HepG2 (cell line): ENCODE results near the gene DTNB. TPM values are rescaled to one million over a fixed set of nuclear protein-coding genes. Genes with fewer than 3 reads are reported as not detected.

Experiments used
- ATAC-seq: fragments of 200-7000 bp; cut with Tn5 transposase; 3 replicates; pipeline ENCODE4 v1.9.1; 2020; ENCODE audit warnings: mild to moderate bottlenecking, moderate library complexity
- BruUV-seq: library from RNA; stranded (reverse); fragments of 400-500 nt; replicated peaks from 2 replicates; lab custom pipeline; 2021; lab: Mats Ljungman, UMichigan
- CTCF ChIA-PET: fragments of 300-600 bp; formaldehyde crosslinking; extraction: SDS; loops from one replicate; lab custom pipeline; 2021; ENCODE audit warnings: low total read pairs, inconsistent platforms, low intra/inter-chr PET ratio; lab: Yijun Ruan, JAX
- POLR2A ChIA-PET: fragments of 350-600 bp; sonication (Branson Sonifier 250); formaldehyde crosslinking; loops from one replicate; lab custom pipeline; 2020; ENCODE audit warnings: antibody characterized with exemption, inconsistent platforms; lab: Yijun Ruan, JAX
- DNase-seq: peaks from one replicate; pipeline ENCODE4 v3.0.0-alpha.2; 2015; ENCODE audit warnings: low spot score
- FAIRE-seq: peaks from 3 replicates; lab custom pipeline; 2011; peaks lifted over from hg19 to GRCh38; lab: Jason Lieb, UNC
- H2AFZ ChIP-seq: one replicate; pipeline ENCODE4 v1.6.1; 2011; ENCODE audit warnings: low read length, inconsistent platforms
- H3K27ac ChIP-seq: fragments of 300-600 bp; 3 replicates; pipeline ENCODE4 v1.8.0; 2011; ENCODE audit warnings: mixed run types, mild to moderate bottlenecking, mixed read lengths, low read length, inconsistent platforms; ENCODE audit not compliant: insufficient read depth; ENCODE audit errors: extremely low read length
- H3K27me3 ChIP-seq, 2 experiments: fragments of 200-600 bp in 1 of 2; 2 replicates in 1 of 2; 3 replicates in 1 of 2; pipeline versions ENCODE4 v1.6.0 to v1.8.0; 2011; ENCODE audit warnings: low read length in 2 of 2, mild to moderate bottlenecking in 2 of 2, moderate library complexity in 2 of 2, inconsistent platforms in 1 of 2; ENCODE audit not compliant: insufficient read depth in 2 of 2, control insufficient read depth in 1 of 2
- H3K36me3 ChIP-seq, 2 experiments: fragments of 200-600 bp in 1 of 2; replicated peaks in 1 of 2; 2 replicates in 1 of 2; 3 replicates in 1 of 2; pipeline versions ENCODE4 v1.5.1 to v1.8.0; 2011; ENCODE audit warnings: low read length in 2 of 2, inconsistent platforms in 1 of 2; ENCODE audit not compliant: insufficient read depth in 2 of 2, control insufficient read depth in 1 of 2
- H3K4me1 ChIP-seq: 2 replicates; pipeline ENCODE4 v1.5.1; 2012; ENCODE audit warnings: low read length, inconsistent platforms; ENCODE audit not compliant: insufficient read depth
- H3K4me2 ChIP-seq: 2 replicates; pipeline ENCODE4 v1.6.0; 2011; ENCODE audit warnings: low read depth, low read length, inconsistent platforms
- H3K4me3 ChIP-seq, 3 experiments: fragments of 200-600 bp in 1 of 3; sonication (generic), shearing (Covaris generic) in 1 of 3; replicated peaks in 1 of 3; 2 replicates each; pipeline ENCODE4 v1.5.1; 2011 to 2016; ENCODE audit warnings: low read length in 3 of 3, inconsistent platforms in 2 of 3, low read depth in 2 of 3, mild to moderate bottlenecking in 2 of 3, control low read depth in 1 of 3, mixed read lengths in 1 of 3; ENCODE audit not compliant: insufficient read depth in 1 of 3
- H3K79me2 ChIP-seq: one replicate; pipeline ENCODE4 v1.6.1; 2011; ENCODE audit warnings: low read length, inconsistent platforms; ENCODE audit not compliant: insufficient read depth
- H3K9ac ChIP-seq: 2 replicates; pipeline ENCODE4 v1.6.0; 2011; ENCODE audit warnings: mild to moderate bottlenecking, low read depth, low read length, inconsistent platforms; ENCODE audit not compliant: insufficient read depth
- H3K9me3 ChIP-seq: 2 replicates; pipeline ENCODE4 v1.5.1; 2012; ENCODE audit warnings: mild to moderate bottlenecking, low read length
- H4K20me1 ChIP-seq: 2 replicates; pipeline ENCODE4 v1.6.0; 2011; ENCODE audit warnings: inconsistent platforms, mild to moderate bottlenecking, low read length, moderate library complexity; ENCODE audit not compliant: insufficient read depth
- ATF7-NPFF ChIP-seq: sonication (generic); formaldehyde crosslinking; IDR thresholded peaks from 2 replicates; pipeline ENCODE4 v1.8.1; 2023; ENCODE audit warnings: mild to moderate bottlenecking, low read depth, missing genetic modification reagents, moderate library complexity
- CENPBD1 ChIP-seq: sonication (generic); formaldehyde crosslinking; IDR thresholded peaks from 2 replicates; pipeline ENCODE4 v1.8.0; 2022; ENCODE audit warnings: missing genetic modification reagents, low read depth, mild to moderate bottlenecking, borderline replicate concordance
- PHF21A ChIP-seq: sonication (generic); formaldehyde crosslinking; IDR thresholded peaks from 2 replicates; pipeline ENCODE4 v1.5.0; 2020; ENCODE audit warnings: mild to moderate bottlenecking, missing genetic modification reagents
- RNF219 ChIP-seq: sonication (generic); formaldehyde crosslinking; IDR thresholded peaks from 2 replicates; pipeline ENCODE4 v1.5.0; 2020; ENCODE audit warnings: mild to moderate bottlenecking, missing genetic modification reagents
- SPEN ChIP-seq: sonication (generic); formaldehyde crosslinking; IDR thresholded peaks from 2 replicates; pipeline ENCODE4 v1.5.1; 2020; ENCODE audit warnings: low read depth, mild to moderate bottlenecking, missing genetic modification reagents
- ZNF234 ChIP-seq: sonication (generic); formaldehyde crosslinking; conservative IDR thresholded peaks from 2 replicates; pipeline ENCODE4 v1.5.1; 2020; ENCODE audit warnings: mild to moderate bottlenecking, missing genetic modification reagents
- ZNF260 ChIP-seq: sonication (generic); formaldehyde crosslinking; IDR thresholded peaks from 2 replicates; pipeline ENCODE4 v1.4.0; 2020; ENCODE audit warnings: missing genetic modification reagents, low read depth, mild to moderate bottlenecking, borderline replicate concordance
- ZNF605 ChIP-seq: sonication (generic); formaldehyde crosslinking; IDR thresholded peaks from 2 replicates; pipeline ENCODE4 v1.8.0; 2022; ENCODE audit warnings: mild to moderate bottlenecking, missing genetic modification reagents
- WGBS: methylation state at CpG from one replicate; pipeline ENCODE4 v1.1.6; 2017; ENCODE audit warnings: low lambda C conversion rate; 5-methylcytosine and 5-hydroxymethylcytosine counted together
- in situ Hi-C: cut with HindIII; loops from 2 replicates; pipeline ENCODE4 v1.10.0; 2017; ENCODE audit warnings: low pct_unique_long_range_greater_than_20kb; ENCODE audit not compliant: extremely low pct_ligation_motif_present
- intact Hi-C: fragments of 100-400 bp; cut with micrococcal nuclease; formaldehyde crosslinking; loops from one replicate; pipeline ENCODE4 v1.10.0; 2022; ENCODE audit not compliant: unreplicated experiment
- polyA plus RNA-seq, 8 experiments: library from polyadenylated mRNA; depleted of rRNA in 3 of 8; stranded (reverse) in 7 of 8; unstranded in 1 of 8; fragments of >200 nt; fragmentation: Illumina TruSeq in 4 of 8; extraction: Trizol in 4 of 8; gene quantifications; 2 replicates each; pipeline versions ENCODE4 v1.2.1 to v1.2.3, GENCODE V29; 2011 to 2016; ENCODE audit warnings: low read depth in 4 of 8, missing spikeins in 1 of 8, mixed read lengths in 1 of 8; ENCODE audit not compliant: insufficient read depth in 1 of 8
- total RNA-seq, 5 experiments: library from RNA; depleted of rRNA; stranded (reverse); fragments of >200 nt; fragmentation: Illumina TruSeq; extraction: Trizol; gene quantifications; 2 replicates each; pipeline ENCODE4 v1.2.3, GENCODE V29; 2016; ENCODE audit warnings: low read depth in 1 of 5

DTNB gene
- total and polyA plus RNA-seq, 2 of the 13 experiments (the other 11 are each of a cell fraction or from before 2014, with no cell fraction given): 14.4 to 23.9 TPM

GRCh38 chr2:25514043-25514637 is 159.2 kb downstream of the DTNB start:
- H3K4me1 ChIP-seq: no peaks in the 10 kb centered on the region; the same call in 1 of the 2 replicates
- H3K9ac ChIP-seq: no peak overlapping the region
- in situ Hi-C loops: no loop called here
- ChIA-PET POLR2A (no interaction called here), CTCF (interaction anchor here (0.7 kb wide), 1 partner anchor 539 kb away, joined by 3 read pairs; no protein-coding TSS in a partner anchor)
- H3K36me3 ChIP-seq: no peaks in the 10 kb centered on the region
- no peaks in the 10 kb centered on the region for H3K9me3 ChIP-seq
- no peak overlapping the region for H3K4me2 ChIP-seq
- TF ChIP-seq ATF7-NPFF (CRISPR knock-in tag): no peak
- no peak for TF ChIP-seq ZNF234 (CRISPR knock-in tag)
- no peak for TF ChIP-seq CENPBD1
- TF ChIP-seq SPEN (CRISPR knock-in tag): no peak
- no peak for TF ChIP-seq ZNF260 (CRISPR knock-in tag)
- no peak for TF ChIP-seq ZNF605
- TF ChIP-seq PHF21A: no peak
- TF ChIP-seq RNF219: no peak
- H2AFZ ChIP-seq: no peak overlapping the region
- no peak for ATAC-seq
- H3K4me3 ChIP-seq: no peak overlapping the region
- no peak for DNase-seq
- BruUV-seq: no TSS peak
- no peaks in the 10 kb centered on the region for H3K79me2 ChIP-seq
- H4K20me1 ChIP-seq: no peaks in the 10 kb centered on the region
- no peak overlapping the region for H3K27ac ChIP-seq
- H3K27me3 ChIP-seq: no peaks in the 10 kb centered on the region
- intact Hi-C loops: no loop called here
- WGBS: 88% methylated on average over 3 of the region's 3 CpGs
- FAIRE-seq: no peak
